ENCODE measurements around the gene BHLHA9. TPM values are rescaled to one million over a fixed set of nuclear protein-coding genes. Genes with fewer than 3 reads are reported as not detected.
"Not testable (repeated sequence)": the region's sequence is repeated elsewhere in the genome, so short reads cannot be mapped to it uniquely, and the experiment has no call there.

The BHLHA9 gene
- total RNA-seq = not detected

GRCh38 chr17:1270210-1271029 is at the start of gene BHLHA9:
Gene BHLHA9, plus strand, starts transcription at chr17:1270444. Its CDS starts 120 bp downstream, at chr17:1270564.
- DNase-seq (ENCODE audit: low spot score) = no peak

GRCh38 chr17:1221209-1221608 is 49.0 kb upstream of the BHLHA9 start:
- DNase-seq (ENCODE audit: low spot score) = no peak

DNA sequence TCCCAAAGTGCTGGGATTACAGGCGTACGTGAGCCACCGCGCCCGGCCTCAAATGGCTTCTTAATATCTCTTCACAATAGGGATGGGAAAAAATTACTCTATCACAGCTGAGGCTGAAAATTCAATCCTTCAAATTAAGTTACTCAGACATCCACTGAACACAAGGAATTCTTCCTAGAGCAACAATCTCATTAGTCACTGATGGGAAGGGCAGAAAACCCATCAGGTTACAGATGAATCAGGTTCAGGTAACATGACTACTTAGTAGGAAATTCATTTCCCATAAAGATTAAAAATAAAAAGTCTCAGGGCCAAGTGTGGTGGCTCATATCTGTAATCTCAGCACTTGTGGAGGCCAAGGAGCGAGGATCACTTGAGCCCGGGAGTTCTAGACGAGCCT is 47.9 kb upstream of the BHLHA9 start:
- no peak for DNase-seq (ENCODE audit: low spot score)

DNA sequence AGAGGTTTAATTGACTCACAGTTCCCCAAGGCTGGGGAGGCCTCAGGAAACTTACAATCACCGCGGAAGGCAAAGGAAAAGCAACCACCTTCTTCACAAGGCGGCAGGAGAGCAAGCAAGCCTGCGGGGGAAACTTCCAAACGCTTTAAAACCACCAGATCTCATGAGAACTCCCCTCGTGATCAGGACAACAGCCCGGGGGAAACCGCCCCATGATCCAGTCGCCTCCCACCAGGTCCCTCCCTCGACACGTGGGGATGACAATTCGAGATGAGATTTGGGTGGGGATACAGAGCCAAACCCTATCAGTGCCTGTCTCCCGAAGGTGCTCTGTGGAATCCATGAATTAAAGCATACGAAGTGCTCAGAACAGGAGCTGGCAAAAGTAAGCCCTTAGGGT is 46.6 kb upstream of the BHLHA9 start:
- no peak for DNase-seq (ENCODE audit: low spot score)

- DNase-seq (ENCODE audit: low spot score) = no peak
These were observed 45.9 kb upstream of the BHLHA9 start for GRCh38 chr17:1224330-1224729.

DNA sequence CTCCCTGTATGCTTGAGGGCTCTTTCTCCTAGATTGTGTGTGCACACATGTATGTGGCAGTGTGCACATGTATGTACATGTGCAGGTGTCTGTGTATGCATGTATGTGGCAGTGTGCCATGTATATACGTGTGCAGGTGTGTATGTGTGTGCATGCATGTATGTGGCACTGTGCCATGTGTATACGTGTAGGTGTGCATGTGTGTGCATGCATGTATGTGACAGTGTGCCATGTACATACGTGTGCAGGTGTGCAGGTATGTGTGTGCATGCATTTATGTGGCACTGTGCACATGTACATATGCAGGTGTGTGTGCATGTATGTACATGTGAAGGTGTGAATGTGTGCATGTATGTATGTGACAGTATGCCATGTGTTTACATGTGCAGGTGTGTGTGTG is 43.9 kb upstream of the BHLHA9 start:
- no peak for DNase-seq (ENCODE audit: low spot score)

GRCh38 chr17:1227365-1227764 is 42.9 kb upstream of the BHLHA9 start:
- no peak for DNase-seq (ENCODE audit: low spot score)

- no peak for DNase-seq (ENCODE audit: low spot score)
These were observed 42.1 kb upstream of the BHLHA9 start for GRCh38 chr17:1227917-1228780.

DNA sequence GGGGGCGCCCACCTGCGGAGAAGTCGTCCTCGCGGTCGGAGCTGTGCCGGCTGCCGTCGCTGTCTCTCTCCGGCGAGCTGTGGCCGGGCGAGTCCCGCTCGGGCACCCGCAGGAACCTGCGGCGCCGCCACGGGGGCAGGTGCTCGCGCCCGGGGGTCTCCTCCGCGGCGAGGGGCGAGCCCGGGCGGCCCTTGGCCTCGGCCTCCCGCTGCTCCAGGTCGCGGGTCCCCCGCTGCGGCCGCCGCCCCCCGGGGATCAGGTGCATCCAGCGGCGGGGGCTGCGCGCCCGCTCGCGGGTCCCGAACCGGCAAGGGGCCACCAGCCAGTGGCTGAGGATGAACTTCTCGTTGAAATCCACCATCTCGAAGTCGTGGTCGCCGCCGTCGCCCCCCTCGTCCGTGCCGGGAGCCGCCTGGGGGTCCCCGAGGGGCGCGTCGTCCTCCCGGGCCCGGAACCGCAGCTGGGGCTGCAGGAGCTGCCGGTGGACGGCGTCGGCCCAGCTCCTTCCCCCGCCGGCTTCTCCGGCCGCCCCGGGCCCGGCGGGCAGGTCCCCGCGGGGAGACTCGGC is 41.4 kb upstream of the BHLHA9 start:
- DNase-seq (ENCODE audit: low spot score) = no peak

- peak; percentile 66 for DNase-seq (ENCODE audit: low spot score)
These were observed 40.8 kb upstream of the BHLHA9 start for GRCh38 chr17:1229349-1229899.

GRCh38 chr17:1229900-1230501 is 40.2 kb upstream of the BHLHA9 start:
- no peak for DNase-seq (ENCODE audit: low spot score)

DNA sequence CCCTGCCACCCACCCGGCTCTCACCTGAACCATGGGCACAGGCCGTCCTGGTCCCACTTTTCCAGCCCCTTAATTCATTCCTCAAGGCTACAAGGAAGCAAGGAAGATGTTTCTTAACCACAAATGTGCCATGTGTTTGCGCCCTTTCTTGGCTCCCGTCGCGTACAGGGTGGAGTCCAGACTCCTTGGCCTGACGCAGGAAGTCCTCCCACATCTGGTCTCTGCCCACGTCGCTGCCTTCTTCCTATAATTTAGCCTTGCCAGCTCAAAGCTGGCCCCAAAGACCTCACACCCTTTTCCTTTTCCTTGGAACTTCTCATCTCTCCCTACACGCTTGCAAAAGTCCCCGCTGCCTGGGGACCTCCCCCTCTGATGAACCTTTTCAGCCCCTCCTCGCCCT is 38.8 kb upstream of the BHLHA9 start:
- DNase-seq (ENCODE audit: low spot score) = no peak

GRCh38 chr17:1232331-1232730 is 37.9 kb upstream of the BHLHA9 start:
- DNase-seq (ENCODE audit: low spot score) = no peak

GRCh38 chr17:1232786-1233185 is 37.5 kb upstream of the BHLHA9 start:
- no peak for DNase-seq (ENCODE audit: low spot score)

- DNase-seq (ENCODE audit: low spot score) = no peak
These were observed 35.8 kb upstream of the BHLHA9 start for GRCh38 chr17:1234455-1234854.

GRCh38 chr17:1237471-1237870 is 32.8 kb upstream of the BHLHA9 start:
- no peak for DNase-seq (ENCODE audit: low spot score)

- no peak for DNase-seq (ENCODE audit: low spot score)
These were observed 31.0 kb upstream of the BHLHA9 start for GRCh38 chr17:1239210-1239609.

DNA sequence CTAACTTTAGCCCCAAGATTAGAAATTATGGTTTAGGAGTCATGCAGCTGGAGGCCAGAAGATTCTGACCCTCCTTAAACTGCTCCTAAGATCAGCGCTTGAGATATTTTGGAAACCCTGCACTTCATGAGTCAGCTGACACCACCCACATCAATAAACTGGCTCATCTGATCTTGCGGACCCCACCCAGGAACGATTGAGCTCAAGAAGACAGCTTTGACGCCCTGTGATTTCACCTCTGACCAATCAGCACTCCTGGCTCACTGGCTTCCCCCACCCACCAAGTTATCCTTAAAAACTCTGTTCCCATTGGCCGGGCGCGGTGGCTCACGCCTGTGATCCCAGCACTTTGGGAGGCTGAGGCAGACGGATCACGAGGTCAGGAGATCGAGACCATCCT is 29.8 kb upstream of the BHLHA9 start:
- DNase-seq (ENCODE audit: low spot score) = not testable (repeated sequence)

DNA sequence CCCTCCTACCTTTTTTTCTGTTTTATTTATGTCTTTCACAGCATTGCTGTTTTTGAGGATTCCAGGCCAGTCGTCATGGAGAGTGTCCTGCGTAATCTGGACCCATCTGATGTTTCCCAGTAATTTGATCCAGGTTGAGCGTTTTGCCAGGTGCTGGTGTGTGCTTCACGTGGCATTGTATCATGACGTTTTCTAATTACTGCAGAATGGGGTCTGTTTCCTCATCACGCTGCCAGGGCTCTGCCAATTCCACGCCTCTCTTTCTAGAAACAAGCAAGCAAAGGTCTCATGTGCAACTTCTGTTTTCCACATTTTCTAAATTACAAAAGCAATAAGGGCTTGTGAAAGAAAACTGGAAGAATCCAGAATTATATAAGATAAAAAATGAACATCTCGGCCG is 28.3 kb upstream of the BHLHA9 start:
- no peak for DNase-seq (ENCODE audit: low spot score)

GRCh38 chr17:1244606-1245012 is 25.6 kb upstream of the BHLHA9 start:
- DNase-seq (ENCODE audit: low spot score) = no peak

GRCh38 chr17:1251866-1252608 is 18.2 kb upstream of the BHLHA9 start:
- DNase-seq (ENCODE audit: low spot score) = no peak

All from mucosa of gallbladder (tissue), 1 donor.